ENCODE results near the gene TEX22. TPM values are rescaled to one million over a fixed set of nuclear protein-coding genes. Genes with fewer than 3 reads are reported as not detected.

The TEX22 gene
- total and polyA plus RNA-seq, 11 donors = 0.06 to 1.8 (median 0.60) TPM; not detected in 3

- 81 to 89% (median 85%) methylated on average over 8 to 14 of the region's 14 CpGs for WGBS, 4 donors
These were observed 60.2 kb downstream of the TEX22 start for GRCh38 chr14:105458571-105458970.

DNA sequence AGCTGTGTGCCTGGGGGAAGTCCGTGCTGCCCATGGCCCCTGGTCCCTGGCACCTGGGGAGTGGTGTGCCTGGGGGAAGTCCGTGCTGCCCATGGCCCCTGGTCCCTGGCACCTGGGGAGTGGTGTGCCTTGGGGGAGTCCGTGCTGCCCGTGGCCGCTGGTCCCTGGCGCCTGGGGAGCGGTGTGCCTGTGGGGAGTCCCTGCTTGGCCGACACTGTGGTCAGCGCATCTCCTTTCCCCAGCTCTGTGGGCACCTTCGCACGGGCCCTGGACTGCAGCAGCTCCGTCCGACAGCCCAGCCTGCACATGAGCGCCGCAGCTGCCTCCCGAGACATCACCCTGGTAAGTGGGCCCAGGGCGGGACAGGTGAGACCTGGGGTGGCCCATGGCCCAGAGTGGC lies 61.8 kb downstream of the TEX22 start:
- H3K27ac ChIP-seq = no peak overlapping the region
- 95 to 97% (median 96%) methylated on average over 13 to 17 of the region's 17 CpGs for WGBS, 4 donors
- ATAC-seq = no peak
- H3K9me3 ChIP-seq = no peaks in the 10 kb centered on the region
- DNase-seq = no peak
- TF ChIP-seq, protein P1, sequence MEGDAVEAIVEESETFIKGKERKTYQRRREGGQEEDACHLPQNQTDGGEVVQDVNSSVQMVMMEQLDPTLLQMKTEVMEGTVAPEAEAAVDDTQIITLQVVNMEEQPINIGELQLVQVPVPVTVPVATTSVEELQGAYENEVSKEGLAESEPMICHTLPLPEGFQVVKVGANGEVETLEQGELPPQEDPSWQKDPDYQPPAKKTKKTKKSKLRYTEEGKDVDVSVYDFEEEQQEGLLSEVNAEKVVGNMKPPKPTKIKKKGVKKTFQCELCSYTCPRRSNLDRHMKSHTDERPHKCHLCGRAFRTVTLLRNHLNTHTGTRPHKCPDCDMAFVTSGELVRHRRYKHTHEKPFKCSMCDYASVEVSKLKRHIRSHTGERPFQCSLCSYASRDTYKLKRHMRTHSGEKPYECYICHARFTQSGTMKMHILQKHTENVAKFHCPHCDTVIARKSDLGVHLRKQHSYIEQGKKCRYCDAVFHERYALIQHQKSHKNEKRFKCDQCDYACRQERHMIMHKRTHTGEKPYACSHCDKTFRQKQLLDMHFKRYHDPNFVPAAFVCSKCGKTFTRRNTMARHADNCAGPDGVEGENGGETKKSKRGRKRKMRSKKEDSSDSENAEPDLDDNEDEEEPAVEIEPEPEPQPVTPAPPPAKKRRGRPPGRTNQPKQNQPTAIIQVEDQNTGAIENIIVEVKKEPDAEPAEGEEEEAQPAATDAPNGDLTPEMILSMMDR (IDR thresholded peaks at IDR 0.05) = no peak
- no peak for TF ChIP-seq POLR2A (IDR thresholded peaks at IDR 0.05)
- peaks cover 0 to 18% (median 5%) of the 10 kb centered on the region in 12 donors for H3K4me1 ChIP-seq
- no peak overlapping the region for H3K4me3 ChIP-seq
- intact Hi-C loops (cut with DNase I) = no loop called here
- H3K36me3 ChIP-seq = peaks cover 0 to 83% (median 67%) of the 10 kb centered on the region in 9 donors
- H3K27me3 ChIP-seq = no peaks in the 10 kb centered on the region

More at GRCh38 chr14:105458571-105458970, 60.2 kb downstream of the TEX22 start:
- DNase-seq (peak in 1 of 5 donors; percentile 53), ATAC-seq (no peak)
- intact Hi-C loops (cut with DNase I) = no loop called here
- Histone ChIP-seq H3K9me3 (no peaks in the 10 kb centered on the region), H3K27me3 (no peaks in the 10 kb centered on the region), H3K27ac (no peak overlapping the region), H3K4me1 (peaks cover 0 to 12% (median 2%) of the 10 kb centered on the region in 12 donors), H3K4me3 (no peak overlapping the region), H3K36me3 (peaks cover 0 to 82% (median 67%) of the 10 kb centered on the region in 9 donors)
- TF ChIP-seq POLR2A (IDR thresholded peaks at IDR 0.05) = no peak
- TF ChIP-seq, protein P1 (IDR thresholded peaks at IDR 0.05) = no peak

- WGBS, 4 donors = 86 to 95% (median 94%) methylated on average over 5 to 17 of the region's 17 CpGs
- Histone ChIP-seq H3K4me1 (peaks cover 0 to 23% (median 9%) of the 10 kb centered on the region in 12 donors), H3K27ac (no peak overlapping the region), H3K4me3 (no peak overlapping the region), H3K9me3 (no peaks in the 10 kb centered on the region), H3K27me3 (no peaks in the 10 kb centered on the region), H3K36me3 (peaks cover 0 to 81% (median 67%) of the 10 kb centered on the region in 9 donors)
- TF ChIP-seq, protein P1 (IDR thresholded peaks at IDR 0.05) = no peak
- no peak for TF ChIP-seq POLR2A (IDR thresholded peaks at IDR 0.05)
- ATAC-seq (no peak), DNase-seq (no peak)
- intact Hi-C loops (cut with DNase I) = no loop called here
These were observed 62.3 kb downstream of the TEX22 start for GRCh38 chr14:105460616-105461015.

- H3K4me1 ChIP-seq = peaks cover 0 to 30% (median 12%) of the 10 kb centered on the region in 12 donors
- no peak for DNase-seq
- peak overlapping the region in 1 of 12 donors; percentile 50 for H3K27ac ChIP-seq
- TF ChIP-seq, protein P1 (IDR thresholded peaks at IDR 0.05) = no peak
- no peak for TF ChIP-seq POLR2A (IDR thresholded peaks at IDR 0.05)
- no peaks in the 10 kb centered on the region for H3K9me3 ChIP-seq
- intact Hi-C loops (cut with DNase I) = no loop called here
- ATAC-seq = no peak
- H3K27me3 ChIP-seq = no peaks in the 10 kb centered on the region
- no peak overlapping the region for H3K4me3 ChIP-seq
- 92 to 98% (median 96%) methylated on average over 16 to 18 of the region's 18 CpGs for WGBS, 4 donors
- peaks cover 0 to 76% (median 60%) of the 10 kb centered on the region in 9 donors for H3K36me3 ChIP-seq
These were observed 63.6 kb downstream of the TEX22 start for GRCh38 chr14:105461903-105462302.

Other genes with a start within 250 kb of the TEX22 start
- gene JAG2, start 229.8 kb upstream of the TEX22 start, total RNA-seq = 10 to 100 TPM; 20.4 to 62.4 (median 28.6) TPM
- gene JAG2, start 229.8 kb upstream of the TEX22 start, polyA plus RNA-seq = 10 to 100 TPM; 19.1 to 25.2 TPM
- 10 to 100 TPM; 16.7 to 48.9 (median 23.8) TPM for gene NUDT14, start 217.2 kb upstream of the TEX22 start, total RNA-seq
- gene NUDT14, start 217.2 kb upstream of the TEX22 start, polyA plus RNA-seq = 10 to 100 TPM; 14.3 to 29.6 TPM
- 10 to 100 TPM; 28.8 to 51.8 (median 34.8) TPM for gene BTBD6, start 150.0 kb upstream of the TEX22 start, total RNA-seq
- gene BTBD6, start 150.0 kb upstream of the TEX22 start, polyA plus RNA-seq = 10 to 100 TPM; 40.7 to 56.3 TPM
- 10 to 100 TPM; 13.3 to 25.3 (median 18.7) TPM for gene BRF1, start 97.5 kb upstream of the TEX22 start, total RNA-seq
- gene BRF1, start 97.5 kb upstream of the TEX22 start, polyA plus RNA-seq = 10 to 100 TPM; 17.1 to 19.4 TPM
- 10 to 100 TPM; 47.3 to 90.3 (median 60.8) TPM for gene PACS2, start 83.8 kb upstream of the TEX22 start, total RNA-seq
- gene PACS2, start 83.8 kb upstream of the TEX22 start, polyA plus RNA-seq = 10 to 100 TPM; 50.7 to 78.7 TPM
- 100 to 1,000 TPM in 7 of 9 donors, 10 to 100 TPM in 2; 71.8 to 169 (median 109) TPM for gene MTA1, start 21.3 kb downstream of the TEX22 start, total RNA-seq
- 100 to 1,000 TPM; 103 to 191 TPM for gene MTA1, start 21.3 kb downstream of the TEX22 start, polyA plus RNA-seq
- 1,000 to 10,000 TPM in 2 of 9 donors, 100 to 1,000 TPM in 7; 695 to 1,715 (median 851) TPM for gene CRIP2, start 76.3 kb downstream of the TEX22 start, total RNA-seq
- gene CRIP2, start 76.3 kb downstream of the TEX22 start, polyA plus RNA-seq = 1,000 to 10,000 TPM in 1 of 2 donors, 100 to 1,000 TPM in 1; 829 to 1,402 TPM
- gene CRIP1, start 88.3 kb downstream of the TEX22 start, total RNA-seq = 100 to 1,000 TPM in 1 of 9 donors, 10 to 100 TPM in 8; 12.1 to 195 (median 56.9) TPM
- 100 to 1,000 TPM in 1 of 2 donors, 10 to 100 TPM in 1; 81.1 to 109 TPM for gene CRIP1, start 88.3 kb downstream of the TEX22 start, polyA plus RNA-seq
- gene TEDC1, start 92.7 kb downstream of the TEX22 start, total RNA-seq = 10 to 100 TPM in 1 of 9 donors, 1 to 10 TPM in 7, under 1 TPM in 1; 0.94 to 12.4 (median 3.2) TPM
- gene TEDC1, start 92.7 kb downstream of the TEX22 start, polyA plus RNA-seq = 1 to 10 TPM; 4.8 to 6.7 TPM
- 1 to 10 TPM; 1.0 to 4.4 (median 2.0) TPM for gene TMEM121, start 128.0 kb downstream of the TEX22 start, total RNA-seq
- 1 to 10 TPM; 1.1 to 1.5 TPM for gene TMEM121, start 128.0 kb downstream of the TEX22 start, polyA plus RNA-seq